ENCODE data around the gene CCSER1.

The CCSER1 gene

DNA sequence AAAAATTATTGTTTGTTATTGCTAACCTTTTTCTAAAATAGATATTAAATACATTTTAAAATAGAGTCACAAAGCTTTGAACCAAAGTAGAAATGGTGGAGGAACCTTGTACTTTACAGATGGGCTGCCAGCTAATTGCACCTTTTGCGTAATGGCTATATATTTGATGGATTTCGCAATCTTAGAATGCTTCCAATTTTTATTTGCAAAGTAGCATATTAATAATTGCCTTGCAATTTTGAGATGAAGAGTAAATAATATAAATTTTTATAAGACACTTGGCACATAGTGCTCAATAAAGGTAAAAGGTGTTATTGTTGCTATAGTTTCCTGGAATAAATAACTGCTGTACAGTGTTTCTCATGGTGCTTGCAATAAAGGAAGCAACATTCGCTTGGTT is 533.5 kb downstream of the CCSER1 start:
- no CpG with 5 or more reads among the region's 3 CpGs for WGBS (ENCODE audit: extremely low coverage, insufficient coverage, insufficient read length)
- H3K9ac ChIP-seq (ENCODE audit: low read length), result no peak overlapping the region

DNA sequence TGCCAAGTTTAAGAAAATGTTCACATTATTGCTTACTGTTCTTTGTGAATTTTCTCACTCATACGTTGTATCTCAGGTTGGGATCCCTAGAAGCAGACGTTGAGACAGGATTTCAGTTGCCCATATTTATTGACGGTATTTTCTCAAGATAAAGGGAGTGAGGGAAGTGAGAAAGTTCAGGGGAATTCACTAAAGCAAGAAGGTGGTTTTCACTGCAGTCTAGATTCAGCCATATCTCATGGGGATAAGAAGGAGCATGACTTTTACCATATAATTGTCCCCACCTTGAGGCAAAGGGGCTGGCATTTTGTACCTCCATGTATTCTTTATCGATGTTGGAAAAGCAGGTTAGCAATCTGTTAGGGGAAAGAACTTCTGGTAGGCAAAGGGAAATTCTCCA is 543.0 kb downstream of the CCSER1 start:
- Histone ChIP-seq H3K4me1 (ENCODE audit: control insufficient read depth in 1 of 2, insufficient read depth in 2 of 2, low read length in 2 of 2) (no peaks in the 10 kb centered on the region), H3K79me2 (ENCODE audit: control insufficient read depth, insufficient read depth, low read length, poor library complexity) (no peaks in the 10 kb centered on the region), H2AFZ (ENCODE audit: insufficient read depth, low read length, poor library complexity) (no peak overlapping the region), H3K79me1 (ENCODE audit: low read length) (no peaks in the 10 kb centered on the region), H2BK120ac (ENCODE audit: insufficient read depth, low read length, poor library complexity) (no peak overlapping the region), H3K4me2 (ENCODE audit: low read length) (no peak overlapping the region), H4K8ac (ENCODE audit: low read depth, low read length) (no peak overlapping the region), H3K14ac (ENCODE audit: low read length) (no peak overlapping the region), H3K27me3 (ENCODE audit: insufficient read depth, low read length) (no peaks in the 10 kb centered on the region), H4K12ac (ENCODE audit: low read depth, low read length) (no peak overlapping the region), H2AK5ac (ENCODE audit: low read length) (no peak overlapping the region), H3K4ac (ENCODE audit: low read depth, low read length) (no peak overlapping the region), H3K9me3 (ENCODE audit: insufficient read depth, low read depth, low read length) (peaks cover 2% of the 10 kb centered on the region), H3K36me3 (ENCODE audit: control insufficient read depth in 1 of 2, insufficient read depth in 2 of 2, low read length in 2 of 2) (no peaks in the 10 kb centered on the region), H4K91ac (ENCODE audit: low read depth, low read length) (no peak overlapping the region), H2BK5ac (ENCODE audit: low read depth, low read length, poor library complexity) (no peak overlapping the region), H3K18ac (ENCODE audit: low read length) (no peak overlapping the region), H3K9ac (ENCODE audit: low read length) (no peak overlapping the region), H3K23ac (ENCODE audit: low read length) (no peak overlapping the region), H3K4me3 (ENCODE audit: low read depth, low read length) (no peak overlapping the region), H3K27ac (ENCODE audit: low read depth, low read length) (no peak overlapping the region), H2BK12ac (ENCODE audit: low read length) (no peak overlapping the region)
- no CpG with 5 or more reads among the region's 4 CpGs for WGBS (ENCODE audit: extremely low coverage, insufficient coverage, insufficient read length)
- no peak for DNase-seq

More for the DNA sequence above, 533.5 kb downstream of the CCSER1 start:
- Histone ChIP-seq H4K91ac (ENCODE audit: low read depth, low read length) (no peak overlapping the region), H2BK5ac (ENCODE audit: low read depth, low read length, poor library complexity) (no peak overlapping the region), H2BK12ac (ENCODE audit: low read length) (no peak overlapping the region), H3K27me3 (ENCODE audit: insufficient read depth, low read length) (no peaks in the 10 kb centered on the region), H3K4me1 (ENCODE audit: control insufficient read depth in 1 of 2, insufficient read depth in 2 of 2, low read length in 2 of 2) (no peaks in the 10 kb centered on the region), H3K36me3 (ENCODE audit: control insufficient read depth in 1 of 2, insufficient read depth in 2 of 2, low read length in 2 of 2) (no peaks in the 10 kb centered on the region), H3K23ac (ENCODE audit: low read length) (no peak overlapping the region), H2AK5ac (ENCODE audit: low read length) (no peak overlapping the region), H3K14ac (ENCODE audit: low read length) (no peak overlapping the region), H2AFZ (ENCODE audit: insufficient read depth, low read length, poor library complexity) (no peak overlapping the region), H3K4ac (ENCODE audit: low read depth, low read length) (no peak overlapping the region), H3K4me2 (ENCODE audit: low read length) (no peak overlapping the region), H4K8ac (ENCODE audit: low read depth, low read length) (no peak overlapping the region), H3K18ac (ENCODE audit: low read length) (no peak overlapping the region), H3K79me1 (ENCODE audit: low read length) (no peaks in the 10 kb centered on the region), H2BK120ac (ENCODE audit: insufficient read depth, low read length, poor library complexity) (no peak overlapping the region), H3K79me2 (ENCODE audit: control insufficient read depth, insufficient read depth, low read length, poor library complexity) (no peaks in the 10 kb centered on the region), H3K27ac (ENCODE audit: low read depth, low read length) (no peak overlapping the region), H3K9me3 (ENCODE audit: insufficient read depth, low read depth, low read length) (peaks cover under 1% of the 10 kb centered on the region), H4K12ac (ENCODE audit: low read depth, low read length) (no peak overlapping the region), H3K4me3 (ENCODE audit: low read depth, low read length) (no peak overlapping the region)
- no peak for DNase-seq

DNA sequence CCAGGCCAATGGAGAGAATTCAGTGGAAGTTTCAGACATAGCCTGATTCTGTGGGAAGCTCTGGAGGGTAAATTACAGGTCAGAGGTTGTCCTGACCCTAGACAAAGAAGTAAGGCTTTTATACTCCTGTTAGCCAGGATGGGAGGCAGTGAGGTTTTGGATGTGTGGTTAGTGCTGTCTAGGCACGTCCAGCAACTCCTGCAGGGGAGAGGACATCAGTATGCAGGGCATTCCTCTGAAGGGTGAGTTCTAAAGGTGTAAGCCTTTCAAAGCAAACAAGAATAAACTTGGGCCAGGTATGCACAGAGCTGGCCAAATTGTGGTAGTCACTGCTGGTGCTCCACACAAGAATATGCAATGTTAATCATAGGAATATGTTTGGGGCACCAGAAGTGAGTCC is 562.5 kb downstream of the CCSER1 start:
- Histone ChIP-seq H3K18ac (ENCODE audit: low read length) (no peak overlapping the region), H3K14ac (ENCODE audit: low read length) (no peak overlapping the region), H3K4me1 (ENCODE audit: control insufficient read depth in 1 of 2, insufficient read depth in 2 of 2, low read length in 2 of 2) (peaks cover 0 to 3% of the 10 kb centered on the region in 2 experiments), H3K4me3 (ENCODE audit: low read depth, low read length) (no peak overlapping the region), H2AK5ac (ENCODE audit: low read length) (no peak overlapping the region), H3K36me3 (ENCODE audit: control insufficient read depth in 1 of 2, insufficient read depth in 2 of 2, low read length in 2 of 2) (no peaks in the 10 kb centered on the region), H3K79me2 (ENCODE audit: control insufficient read depth, insufficient read depth, low read length, poor library complexity) (no peaks in the 10 kb centered on the region), H3K4ac (ENCODE audit: low read depth, low read length) (no peak overlapping the region), H3K27me3 (ENCODE audit: insufficient read depth, low read length) (no peaks in the 10 kb centered on the region), H2AFZ (ENCODE audit: insufficient read depth, low read length, poor library complexity) (no peak overlapping the region), H3K79me1 (ENCODE audit: low read length) (no peaks in the 10 kb centered on the region), H4K12ac (ENCODE audit: low read depth, low read length) (no peak overlapping the region), H3K27ac (ENCODE audit: low read depth, low read length) (no peak overlapping the region), H2BK12ac (ENCODE audit: low read length) (no peak overlapping the region), H3K4me2 (ENCODE audit: low read length) (no peak overlapping the region), H4K8ac (ENCODE audit: low read depth, low read length) (no peak overlapping the region), H3K9ac (ENCODE audit: low read length) (no peak overlapping the region), H2BK5ac (ENCODE audit: low read depth, low read length, poor library complexity) (no peak overlapping the region), H4K91ac (ENCODE audit: low read depth, low read length) (no peak overlapping the region), H2BK120ac (ENCODE audit: insufficient read depth, low read length, poor library complexity) (no peak overlapping the region), H3K23ac (ENCODE audit: low read length) (no peak overlapping the region), H3K9me3 (ENCODE audit: insufficient read depth, low read depth, low read length) (no peaks in the 10 kb centered on the region)
- DNase-seq, result no peak
- WGBS (ENCODE audit: extremely low coverage, insufficient coverage, insufficient read length), result no CpG with 5 or more reads among the region's 1 CpG

DNA sequence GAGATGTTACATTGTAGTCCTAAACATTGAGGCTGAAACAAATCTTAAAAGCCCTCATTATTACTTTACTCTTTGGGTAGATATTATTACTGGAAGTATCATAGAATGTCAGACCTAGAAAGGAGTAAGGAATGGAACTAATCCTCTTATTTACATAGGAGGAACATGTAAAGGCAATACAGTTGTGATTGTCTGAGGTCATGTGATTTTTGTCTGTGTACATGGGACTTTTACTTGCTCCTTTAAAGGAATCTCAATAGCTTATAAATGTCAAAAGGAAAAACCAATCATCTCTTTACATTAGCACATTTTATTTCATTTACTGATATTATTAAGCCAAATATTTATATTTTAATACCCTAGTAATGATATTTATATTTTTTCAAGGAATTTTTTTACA is 568.2 kb downstream of the CCSER1 start:
- Histone ChIP-seq H3K18ac (ENCODE audit: low read length) (no peak overlapping the region), H3K79me1 (ENCODE audit: low read length) (no peaks in the 10 kb centered on the region), H2BK120ac (ENCODE audit: insufficient read depth, low read length, poor library complexity) (no peak overlapping the region), H4K91ac (ENCODE audit: low read depth, low read length) (no peak overlapping the region), H3K23ac (ENCODE audit: low read length) (no peak overlapping the region), H3K27me3 (ENCODE audit: insufficient read depth, low read length) (no peaks in the 10 kb centered on the region), H4K12ac (ENCODE audit: low read depth, low read length) (no peak overlapping the region), H2AK5ac (ENCODE audit: low read length) (no peak overlapping the region), H2BK5ac (ENCODE audit: low read depth, low read length, poor library complexity) (no peak overlapping the region), H3K27ac (ENCODE audit: low read depth, low read length) (no peak overlapping the region), H3K9me3 (ENCODE audit: insufficient read depth, low read depth, low read length) (no peaks in the 10 kb centered on the region), H4K8ac (ENCODE audit: low read depth, low read length) (no peak overlapping the region), H3K79me2 (ENCODE audit: control insufficient read depth, insufficient read depth, low read length, poor library complexity) (no peaks in the 10 kb centered on the region), H2BK12ac (ENCODE audit: low read length) (no peak overlapping the region), H2AFZ (ENCODE audit: insufficient read depth, low read length, poor library complexity) (no peak overlapping the region), H3K4ac (ENCODE audit: low read depth, low read length) (no peak overlapping the region), H3K36me3 (ENCODE audit: control insufficient read depth in 1 of 2, insufficient read depth in 2 of 2, low read length in 2 of 2) (no peaks in the 10 kb centered on the region), H3K9ac (ENCODE audit: low read length) (no peak overlapping the region), H3K4me3 (ENCODE audit: low read depth, low read length) (no peak overlapping the region), H3K4me1 (ENCODE audit: control insufficient read depth in 1 of 2, insufficient read depth in 2 of 2, low read length in 2 of 2) (no peaks in the 10 kb centered on the region), H3K14ac (ENCODE audit: low read length) (no peak overlapping the region), H3K4me2 (ENCODE audit: low read length) (no peak overlapping the region)
- no peak for DNase-seq

All from trophoblast cell (in vitro differentiated cells and primary cell).